MM.1S (cell line): ENCODE results near the gene CMTM8.
"Not testable (repeated sequence)": the region's sequence is repeated elsewhere in the genome, so short reads cannot be mapped to it uniquely, and the experiment has no call there.

Experiments used
- DNase-seq: peaks from one replicate; pipeline ENCODE4 v3.0.0-alpha.2; 2015
- H2AFZ ChIP-seq: fragments of 300-600 bp; sonication (generic); 2 replicates; pipeline ENCODE4 v1.6.0; 2016; ENCODE audit warnings: antibody characterized with exemption, low read length
- H3F3A ChIP-seq: fragments of 300-600 bp; sonication (generic); 2 replicates; pipeline ENCODE4 v1.6.1; 2016; ENCODE audit warnings: mild to moderate bottlenecking, antibody characterized with exemption, low read length, moderate library complexity, mixed read lengths; ENCODE audit not compliant: insufficient read depth
- H3K27ac ChIP-seq: fragments of 300-600 bp; sonication (generic); 2 replicates; pipeline ENCODE4 v1.5.1; 2016; ENCODE audit warnings: mild to moderate bottlenecking, low read length
- H3K27me3 ChIP-seq: fragments of 300-600 bp; sonication (generic); replicated peaks from 2 replicates; pipeline ENCODE4 v1.6.0; 2016; ENCODE audit warnings: low read length; ENCODE audit not compliant: insufficient read depth
- H3K36me3 ChIP-seq: fragments of 300-600 bp; sonication (generic); replicated peaks from 2 replicates; pipeline ENCODE4 v1.6.1; 2016; ENCODE audit warnings: mild to moderate bottlenecking, low read length, mixed read lengths; ENCODE audit not compliant: insufficient read depth
- H3K4me1 ChIP-seq: fragments of 300-600 bp; sonication (generic); 2 replicates; pipeline ENCODE4 v1.6.1; 2016; ENCODE audit warnings: low read length, mixed read lengths
- H3K4me2 ChIP-seq: fragments of 300-600 bp; sonication (generic); 2 replicates; pipeline ENCODE4 v1.6.0; 2016; ENCODE audit warnings: low read depth, low read length
- H3K4me3 ChIP-seq: fragments of 300-600 bp; sonication (generic); 2 replicates; pipeline ENCODE4 v1.5.1; 2016; ENCODE audit warnings: low read length, mixed read lengths
- H3K79me2 ChIP-seq: fragments of 300-600 bp; sonication (generic); 2 replicates; pipeline ENCODE4 v1.6.1; 2016; ENCODE audit warnings: mixed run types, low read length, mixed read lengths
- H3K9ac ChIP-seq: fragments of 300-600 bp; sonication (generic); 2 replicates; pipeline ENCODE4 v1.6.1; 2016; ENCODE audit warnings: low read length, mixed read lengths
- H3K9me2 ChIP-seq: fragments of 300-600 bp; sonication (generic); replicated peaks from 2 replicates; pipeline ENCODE4 v1.6.1; 2016; ENCODE audit warnings: mild to moderate bottlenecking, low read length, mixed read lengths; ENCODE audit not compliant: insufficient read depth
- H3K9me3 ChIP-seq: fragments of 300-600 bp; sonication (generic); replicated peaks from 2 replicates; pipeline ENCODE4 v1.6.1; 2016; ENCODE audit warnings: mild to moderate bottlenecking, low read length, mixed read lengths; ENCODE audit not compliant: insufficient read depth
- H4K20me1 ChIP-seq: fragments of 300-600 bp; sonication (generic); 2 replicates; pipeline ENCODE4 v1.6.1; 2016; ENCODE audit warnings: mild to moderate bottlenecking, low read length, moderate library complexity, mixed read lengths; ENCODE audit not compliant: insufficient read depth
- EZH2 ChIP-seq: fragments of 300-600 bp; sonication (generic); optimal IDR thresholded peaks from 2 replicates; pipeline ENCODE3; 2017; ENCODE audit warnings: low read depth, mild to moderate bottlenecking, antibody characterized with exemption, low read length, mixed read lengths
- EZH2phosphoT487 ChIP-seq: fragments of 300-600 bp; sonication (generic); IDR thresholded peaks from 2 replicates; pipeline ENCODE4 v1.6.1; 2018; ENCODE audit warnings: antibody characterized with exemption, low read length
- TF ChIP-seq, protein P1 (sequence below): fragments of 300-600 bp; sonication (generic); IDR thresholded peaks from 2 replicates; pipeline ENCODE4 v1.5.1; 2016; ENCODE audit warnings: antibody characterized with exemption, low read length, mixed read lengths

Gene CMTM8, protein sequence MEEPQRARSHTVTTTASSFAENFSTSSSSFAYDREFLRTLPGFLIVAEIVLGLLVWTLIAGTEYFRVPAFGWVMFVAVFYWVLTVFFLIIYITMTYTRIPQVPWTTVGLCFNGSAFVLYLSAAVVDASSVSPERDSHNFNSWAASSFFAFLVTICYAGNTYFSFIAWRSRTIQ

DNA sequence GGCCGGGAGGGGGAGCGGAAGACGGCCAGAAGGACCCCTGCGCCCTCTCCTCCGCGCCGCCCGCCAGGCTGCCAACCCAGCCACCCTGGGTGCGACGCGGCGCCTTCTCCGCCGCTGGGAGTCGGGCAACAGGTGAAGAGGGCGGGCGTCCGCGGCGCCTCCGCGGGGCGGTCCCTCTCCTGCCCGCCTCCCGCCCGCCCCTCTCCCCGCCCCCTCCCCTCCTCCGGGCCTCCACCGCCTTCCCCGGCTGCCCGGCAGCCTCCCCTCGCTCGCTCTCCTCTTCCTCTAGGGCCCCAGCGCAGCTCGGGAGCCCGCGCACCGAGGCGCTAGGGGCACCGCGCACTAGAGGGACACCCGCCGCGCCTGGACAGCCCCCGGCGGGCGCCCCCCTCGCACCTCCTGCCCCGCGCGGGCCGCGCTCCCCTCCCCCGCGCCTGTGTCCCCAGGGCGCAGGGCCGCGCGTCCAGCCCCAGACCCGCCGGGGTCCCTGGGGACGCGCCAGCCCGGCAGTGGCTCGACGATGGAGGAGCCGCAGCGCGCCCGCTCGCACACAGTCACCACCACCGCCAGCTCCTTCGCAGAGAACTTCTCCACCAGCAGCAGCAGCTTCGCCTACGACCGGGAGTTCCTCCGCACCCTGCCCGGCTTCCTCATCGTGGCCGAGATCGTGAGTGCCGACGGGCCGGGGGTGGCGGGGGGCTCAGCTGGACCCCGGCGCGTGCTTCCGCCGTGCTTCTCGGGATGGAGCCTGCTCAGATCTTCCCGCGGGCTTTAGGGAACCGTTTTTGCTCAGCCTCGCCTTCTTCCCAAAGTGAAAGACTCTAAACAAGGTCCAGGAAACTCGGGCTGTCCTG, at the start of gene CMTM8:
Gene CMTM8 (plus strand): TSS at position 228 of the 854 bp plus-strand sequence. CDS start 293 bp downstream, at position 521.
- H3K27me3 ChIP-seq: peaks cover 5% of the 10 kb centered on the region
- no peaks in the 10 kb centered on the region for H3K9me2 ChIP-seq
- H3F3A ChIP-seq: no peaks in the 10 kb centered on the region
- peak within 1 kb of the TSS; percentile 49; the same call in 1 of the 2 replicates for H3K9ac ChIP-seq
- peak; percentile 74 for DNase-seq
- no peak within 1 kb of the TSS for H3K27ac ChIP-seq
- H3K4me2 ChIP-seq: peak within 1 kb of the TSS; percentile 89
- peaks cover 8% of the 10 kb centered on the region for H3K4me1 ChIP-seq
- H4K20me1 ChIP-seq: no peaks in the 10 kb centered on the region
- peak within 1 kb of the TSS; percentile 90 for H2AFZ ChIP-seq
- TF ChIP-seq, protein P1, sequence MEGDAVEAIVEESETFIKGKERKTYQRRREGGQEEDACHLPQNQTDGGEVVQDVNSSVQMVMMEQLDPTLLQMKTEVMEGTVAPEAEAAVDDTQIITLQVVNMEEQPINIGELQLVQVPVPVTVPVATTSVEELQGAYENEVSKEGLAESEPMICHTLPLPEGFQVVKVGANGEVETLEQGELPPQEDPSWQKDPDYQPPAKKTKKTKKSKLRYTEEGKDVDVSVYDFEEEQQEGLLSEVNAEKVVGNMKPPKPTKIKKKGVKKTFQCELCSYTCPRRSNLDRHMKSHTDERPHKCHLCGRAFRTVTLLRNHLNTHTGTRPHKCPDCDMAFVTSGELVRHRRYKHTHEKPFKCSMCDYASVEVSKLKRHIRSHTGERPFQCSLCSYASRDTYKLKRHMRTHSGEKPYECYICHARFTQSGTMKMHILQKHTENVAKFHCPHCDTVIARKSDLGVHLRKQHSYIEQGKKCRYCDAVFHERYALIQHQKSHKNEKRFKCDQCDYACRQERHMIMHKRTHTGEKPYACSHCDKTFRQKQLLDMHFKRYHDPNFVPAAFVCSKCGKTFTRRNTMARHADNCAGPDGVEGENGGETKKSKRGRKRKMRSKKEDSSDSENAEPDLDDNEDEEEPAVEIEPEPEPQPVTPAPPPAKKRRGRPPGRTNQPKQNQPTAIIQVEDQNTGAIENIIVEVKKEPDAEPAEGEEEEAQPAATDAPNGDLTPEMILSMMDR: no peak
- TF ChIP-seq EZH2phosphoT487: no peak
- TF ChIP-seq EZH2: no peak
- H3K9me3 ChIP-seq: no peaks in the 10 kb centered on the region
- H3K4me3 ChIP-seq: peak within 1 kb of the TSS; percentile 79
- H3K79me2 ChIP-seq: no peaks in the 10 kb centered on the region
- H3K36me3 ChIP-seq: no peaks in the 10 kb centered on the region

DNA sequence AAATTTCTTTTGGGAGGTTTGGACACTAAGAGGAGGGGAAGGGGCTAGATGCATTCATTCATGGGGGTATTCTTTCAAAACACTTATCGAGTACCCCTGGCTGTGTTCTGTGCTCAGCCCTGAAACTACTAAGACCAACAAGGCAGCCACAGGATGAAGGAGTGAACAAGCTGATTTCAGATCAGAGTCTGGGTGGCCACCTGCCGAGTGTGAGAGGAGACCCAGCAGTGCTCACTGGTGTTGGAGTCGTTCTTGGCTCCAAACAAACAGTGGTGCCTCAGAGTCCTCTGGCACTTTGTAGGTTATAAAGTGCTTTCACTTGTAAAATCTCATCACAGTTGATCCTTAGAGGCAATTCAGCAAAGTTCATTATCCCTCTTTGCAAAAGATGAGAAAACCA, 48.8 kb upstream of the CMTM8 start:
- Histone ChIP-seq H4K20me1 (no peaks in the 10 kb centered on the region), H3K27me3 (no peaks in the 10 kb centered on the region), H3K4me2 (no peak overlapping the region), H3K36me3 (no peaks in the 10 kb centered on the region), H3K4me3 (no peak overlapping the region), H3F3A (no peaks in the 10 kb centered on the region), H3K9me3 (no peaks in the 10 kb centered on the region), H3K9me2 (no peaks in the 10 kb centered on the region), H3K79me2 (no peaks in the 10 kb centered on the region), H3K27ac (no peak overlapping the region), H2AFZ (no peak overlapping the region), H3K9ac (no peak overlapping the region), H3K4me1 (no peaks in the 10 kb centered on the region)
- no peak for DNase-seq
- TF ChIP-seq EZH2: no peak
- TF ChIP-seq, protein P1: no peak
- TF ChIP-seq EZH2phosphoT487: no peak

DNA sequence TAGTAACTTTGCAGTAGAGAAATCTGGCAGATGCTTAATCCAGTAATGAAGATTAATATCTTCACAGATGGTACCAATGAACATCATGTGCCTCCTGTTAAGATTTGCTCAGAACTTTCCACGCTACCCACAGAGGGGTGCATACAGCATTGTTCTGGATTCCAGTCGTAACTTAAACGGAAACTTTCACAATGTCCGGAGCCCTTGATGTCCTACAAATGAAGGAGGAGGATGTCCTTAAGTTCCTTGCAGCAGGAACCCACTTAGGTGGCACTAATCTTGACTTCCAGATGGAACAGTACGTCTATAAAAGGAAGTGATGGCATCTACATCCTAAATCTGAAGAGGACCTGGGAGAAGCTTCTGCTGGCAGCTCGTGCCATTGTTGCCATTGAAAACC, 47.9 kb upstream of the CMTM8 start:
- H4K20me1 ChIP-seq, H3K4me2 ChIP-seq, H3K9me2 ChIP-seq, H3K9me3 ChIP-seq, H3K27me3 ChIP-seq, H3K4me1 ChIP-seq, H3K4me3 ChIP-seq, DNase-seq, H3K79me2 ChIP-seq, H3K27ac ChIP-seq, H2AFZ ChIP-seq, H3K36me3 ChIP-seq, H3K9ac ChIP-seq, H3F3A ChIP-seq: not testable (repeated sequence)

DNA sequence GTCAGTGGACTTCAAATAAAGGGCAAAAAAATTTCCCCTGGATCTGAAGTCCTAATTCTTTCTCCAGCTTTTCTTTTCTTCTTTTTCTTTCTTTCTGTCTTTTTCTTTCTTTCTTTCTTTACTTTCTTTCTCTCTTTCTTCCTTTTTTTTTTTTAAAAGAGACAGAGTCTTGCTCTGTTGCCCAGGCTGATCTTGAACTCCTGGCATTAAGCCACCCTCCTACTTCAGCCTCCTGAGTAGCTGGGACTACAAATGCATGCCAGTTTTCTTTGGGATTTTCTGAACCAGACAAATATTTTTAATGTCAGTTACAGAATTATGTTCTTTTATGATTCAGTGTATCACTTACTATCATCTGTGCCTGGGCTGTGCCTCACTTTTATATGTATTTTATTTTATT, 45.4 kb upstream of the CMTM8 start:
- Histone ChIP-seq H3K9me2 (no peaks in the 10 kb centered on the region), H3K36me3 (no peaks in the 10 kb centered on the region), H3F3A (no peaks in the 10 kb centered on the region), H3K27ac (no peak overlapping the region), H3K9me3 (no peaks in the 10 kb centered on the region), H3K4me1 (no peaks in the 10 kb centered on the region), H4K20me1 (no peaks in the 10 kb centered on the region), H3K9ac (no peak overlapping the region), H3K4me2 (no peak overlapping the region), H3K79me2 (no peaks in the 10 kb centered on the region), H2AFZ (no peak overlapping the region), H3K27me3 (no peaks in the 10 kb centered on the region), H3K4me3 (no peak overlapping the region)
- DNase-seq: no peak
- TF ChIP-seq EZH2 (no peak), EZH2phosphoT487 (no peak)
- TF ChIP-seq, protein P1: no peak
